Measurements from ENCODE around the gene CCDC86. TPM values are rescaled to one million over a fixed set of nuclear protein-coding genes. Genes with fewer than 3 reads are reported as not detected.

The CCDC86 gene
- total and polyA plus RNA-seq, 9 of the 15 experiments (the other 6 are each of a cell fraction or from before 2014, with no cell fraction given): 4.6 to 102 (median 25.2) TPM

DNA sequence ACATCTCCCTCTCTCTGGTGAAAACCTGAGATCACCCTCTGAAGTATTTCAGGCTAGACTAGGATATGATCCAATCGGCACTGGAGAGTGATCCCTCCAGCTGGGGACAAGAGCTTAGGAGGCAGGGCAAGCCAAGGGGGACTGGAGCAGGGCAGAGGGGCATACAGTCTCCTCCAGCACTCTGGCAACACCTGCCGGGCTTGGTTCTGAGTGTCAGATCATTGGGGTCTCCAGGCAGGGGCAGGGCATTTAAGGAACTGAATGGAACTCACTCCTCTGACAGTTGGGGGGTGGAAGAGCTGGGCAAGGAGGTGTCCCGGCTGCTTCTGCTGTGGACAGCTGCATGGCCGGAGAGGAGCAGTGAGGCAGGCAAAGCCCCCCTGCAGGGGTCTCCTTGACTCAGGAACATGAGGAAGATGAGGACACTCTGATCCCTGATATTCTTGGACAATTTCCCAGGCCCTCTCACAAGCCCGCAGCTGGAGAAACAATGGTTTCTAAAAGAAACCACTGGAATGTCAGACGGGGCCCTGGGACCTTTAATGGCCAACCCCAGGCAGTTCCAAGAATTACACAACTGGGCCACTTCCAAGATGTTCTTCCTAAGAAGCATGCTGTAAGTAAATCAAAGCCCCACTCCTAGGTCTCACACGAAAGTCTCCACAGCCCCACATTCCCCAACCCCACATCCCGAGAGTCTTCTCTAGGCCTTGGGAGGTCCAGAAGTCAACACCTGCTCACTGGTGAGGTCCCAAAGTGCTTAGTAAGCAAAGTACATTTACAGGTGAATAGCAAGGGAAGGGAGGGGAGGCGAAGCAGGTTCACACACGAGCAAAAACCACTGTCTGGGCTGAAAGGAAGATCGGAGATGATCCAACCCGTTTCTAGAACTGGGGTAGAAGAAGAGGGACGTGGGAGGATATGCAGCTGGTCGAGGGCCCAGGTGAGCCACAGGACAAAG, 1.2 kb upstream of the CCDC86 start:
- no peak overlapping the region for H3K4me3 ChIP-seq
- H3K9me3 ChIP-seq (replicated peaks; ENCODE audit: control insufficient read depth, insufficient read depth, low read depth, low read length): no peaks in the 10 kb centered on the region
- FAIRE-seq: no peak
- peak overlapping the region; percentile 73 to 81; a peak in 2 of 4 replicates for H3K9ac ChIP-seq (ENCODE audit: insufficient read depth in 1 of 2, low read depth in 2 of 2, low read length in 2 of 2)
- no peak for DNase-seq (ENCODE audit: extremely low read depth in 1 of 4, low spot score in 3 of 4)
- H3K79me2 ChIP-seq (ENCODE audit: control insufficient read depth, insufficient read depth, low read length): peaks cover 39% of the 10 kb centered on the region
- intact Hi-C loops (cut with micrococcal nuclease): no loop called here
- peaks cover 3% of the 10 kb centered on the region for H3K9me1 ChIP-seq (ENCODE audit: control insufficient read depth, insufficient read depth, low read length)
- ChIA-PET POLR2A (interaction anchor here (0.8 to 1.4 kb wide), 3 partner anchors 8 to 51 kb away, joined by 3 to 4 read pairs (median 4); no protein-coding TSS in a partner anchor), CTCF (ENCODE audit: low intra/inter-chr PET ratio) (no interaction called here)
- H3K36me3 ChIP-seq (ENCODE audit: control insufficient read depth, insufficient read depth, low read length): peaks cover 18% of the 10 kb centered on the region
- no peaks in the 10 kb centered on the region for H3K27me3 ChIP-seq (ENCODE audit: control insufficient read depth in 2 of 2, insufficient read depth in 2 of 2, low read length in 2 of 2)
- H3K4me1 ChIP-seq (replicated peaks in 1 of 2; ENCODE audit: control insufficient read depth in 2 of 2, insufficient read depth in 2 of 2, low read length in 2 of 2): peaks cover 28 to 41% of the 10 kb centered on the region in 2 experiments
- H3K4me2 ChIP-seq (ENCODE audit: insufficient read depth, low read length): peak overlapping the region; percentile 89
- H4K20me1 ChIP-seq (replicated peaks; ENCODE audit: control insufficient read depth, insufficient read depth, low read length): peaks cover 3% of the 10 kb centered on the region; the same call in 1 of the 2 replicates
- no TSS peak for BruUV-seq (replicated peaks)
- H3K27ac ChIP-seq (ENCODE audit: extremely low read depth, low read depth, low read length): peak overlapping the region; percentile 67
- no peak for ATAC-seq
- 54% methylated on average over 14 of the region's 14 CpGs for WGBS (ENCODE audit: insufficient coverage, low coverage, missing lambda C conversion rate)
- in situ Hi-C loops (cut with MboI): no loop called here
- peak overlapping the region; percentile 96 for H2AFZ ChIP-seq (ENCODE audit: low read depth, low read length)
- TF ChIP-seq DNMT1 (IDR thresholded peaks at IDR 0.05) (no peak), MAFK (IDR thresholded peaks at IDR 0.05; ENCODE audit: low read length) (peak; percentile 64), ZNF764 (CRISPR knock-in tag; IDR thresholded peaks at IDR 0.05; ENCODE audit: low read depth) (no peak), CHAMP1 (IDR thresholded peaks at IDR 0.05) (no peak), CBFA2T2 (conservative IDR thresholded peaks at IDR 0.05) (no peak), LEF1 (IDR thresholded peaks at IDR 0.05) (no peak), ZNF316 (IDR thresholded peaks at IDR 0.05) (peak; percentile 86), MAFG (tag; conservative IDR thresholded peaks at IDR 0.05) (0 out of 2 replicates have a peak, but pooled peaks have one; percentile 49), MAFF (IDR thresholded peaks at IDR 0.05; ENCODE audit: low read length) (peak; percentile 55)
- TF ChIP-seq, protein P1, sequence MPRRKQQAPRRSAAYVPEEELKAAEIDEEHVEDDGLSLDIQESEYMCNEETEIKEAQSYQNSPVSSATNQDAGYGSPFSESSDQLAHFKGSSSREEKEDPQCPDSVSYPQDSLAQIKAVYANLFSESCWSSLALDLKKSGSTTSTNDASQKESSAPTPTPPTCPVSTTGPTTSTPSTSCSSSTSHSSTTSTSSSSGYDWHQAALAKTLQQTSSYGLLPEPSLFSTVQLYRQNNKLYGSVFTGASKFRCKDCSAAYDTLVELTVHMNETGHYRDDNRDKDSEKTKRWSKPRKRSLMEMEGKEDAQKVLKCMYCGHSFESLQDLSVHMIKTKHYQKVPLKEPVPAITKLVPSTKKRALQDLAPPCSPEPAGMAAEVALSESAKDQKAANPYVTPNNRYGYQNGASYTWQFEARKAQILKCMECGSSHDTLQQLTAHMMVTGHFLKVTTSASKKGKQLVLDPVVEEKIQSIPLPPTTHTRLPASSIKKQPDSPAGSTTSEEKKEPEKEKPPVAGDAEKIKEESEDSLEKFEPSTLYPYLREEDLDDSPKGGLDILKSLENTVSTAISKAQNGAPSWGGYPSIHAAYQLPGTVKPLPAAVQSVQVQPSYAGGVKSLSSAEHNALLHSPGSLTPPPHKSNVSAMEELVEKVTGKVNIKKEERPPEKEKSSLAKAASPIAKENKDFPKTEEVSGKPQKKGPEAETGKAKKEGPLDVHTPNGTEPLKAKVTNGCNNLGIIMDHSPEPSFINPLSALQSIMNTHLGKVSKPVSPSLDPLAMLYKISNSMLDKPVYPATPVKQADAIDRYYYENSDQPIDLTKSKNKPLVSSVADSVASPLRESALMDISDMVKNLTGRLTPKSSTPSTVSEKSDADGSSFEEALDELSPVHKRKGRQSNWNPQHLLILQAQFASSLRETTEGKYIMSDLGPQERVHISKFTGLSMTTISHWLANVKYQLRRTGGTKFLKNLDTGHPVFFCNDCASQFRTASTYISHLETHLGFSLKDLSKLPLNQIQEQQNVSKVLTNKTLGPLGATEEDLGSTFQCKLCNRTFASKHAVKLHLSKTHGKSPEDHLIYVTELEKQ (CRISPR knock-in tag; IDR thresholded peaks at IDR 0.05): no peak
